ENCODE results near the gene PRKAG2.

Gene PRKAG2

DNA sequence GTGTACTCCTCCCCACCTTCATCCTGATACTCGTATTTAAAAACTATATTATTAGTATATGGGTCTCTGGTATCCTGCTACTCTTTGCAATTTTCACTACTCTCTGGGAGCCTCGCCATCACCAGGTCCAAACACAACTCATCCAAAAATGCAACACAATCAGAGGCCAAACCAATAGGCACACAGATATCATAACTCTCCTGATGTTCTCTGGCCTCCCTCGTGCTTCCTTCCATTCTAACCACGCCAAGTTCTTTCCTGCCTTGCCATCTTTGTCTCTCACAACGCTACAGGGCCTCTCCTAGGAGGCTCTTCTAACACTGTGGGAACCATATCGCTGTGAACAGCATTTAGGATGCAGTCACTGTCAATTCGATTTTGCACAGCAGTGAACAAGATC, 364.6 kb downstream of the PRKAG2 start:
- in situ Hi-C loops (cut with MboI; ENCODE audit: low sequenced_read_pairs) = no loop called here

DNA sequence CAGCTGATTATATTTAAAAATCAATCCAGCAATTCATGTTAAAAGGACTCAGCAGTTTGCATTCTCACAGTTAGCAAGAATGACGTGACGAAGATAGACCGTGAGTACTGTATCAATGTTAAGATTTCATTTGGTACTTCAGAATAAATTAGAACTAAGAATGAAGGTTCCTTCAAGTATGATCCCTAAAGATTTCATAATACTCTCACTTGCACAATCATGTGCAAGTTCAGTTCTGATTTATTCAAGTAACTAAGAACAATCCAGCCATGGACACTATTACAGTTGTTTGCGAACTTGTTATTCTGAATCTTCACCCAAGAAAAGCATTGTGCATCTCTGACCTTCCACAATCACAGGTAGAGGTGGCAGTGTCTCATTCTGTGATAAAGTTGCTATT, 365.0 kb downstream of the PRKAG2 start:
- in situ Hi-C loops (cut with MboI; ENCODE audit: low sequenced_read_pairs) = no loop called here

DNA sequence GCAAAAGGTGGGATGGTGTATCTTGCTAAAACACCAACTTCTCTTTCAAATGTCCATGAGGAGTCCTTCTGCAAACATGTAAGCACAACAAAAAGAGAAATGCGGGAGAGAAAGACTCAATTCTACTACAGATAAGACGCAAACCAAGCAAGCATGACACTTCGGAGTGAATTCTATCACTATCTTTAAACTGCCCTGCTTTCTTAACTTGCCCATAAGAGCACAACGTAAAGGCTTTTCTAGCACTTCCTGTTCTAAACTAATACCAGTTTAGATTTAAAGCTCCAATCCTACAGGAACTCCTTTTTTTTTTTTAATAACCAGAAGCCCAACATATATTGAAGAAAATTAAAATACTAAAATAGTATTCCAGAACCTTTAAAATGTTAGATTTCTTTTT, 365.6 kb downstream of the PRKAG2 start:
- in situ Hi-C loops (cut with MboI; ENCODE audit: low sequenced_read_pairs) = no loop called here

DNA sequence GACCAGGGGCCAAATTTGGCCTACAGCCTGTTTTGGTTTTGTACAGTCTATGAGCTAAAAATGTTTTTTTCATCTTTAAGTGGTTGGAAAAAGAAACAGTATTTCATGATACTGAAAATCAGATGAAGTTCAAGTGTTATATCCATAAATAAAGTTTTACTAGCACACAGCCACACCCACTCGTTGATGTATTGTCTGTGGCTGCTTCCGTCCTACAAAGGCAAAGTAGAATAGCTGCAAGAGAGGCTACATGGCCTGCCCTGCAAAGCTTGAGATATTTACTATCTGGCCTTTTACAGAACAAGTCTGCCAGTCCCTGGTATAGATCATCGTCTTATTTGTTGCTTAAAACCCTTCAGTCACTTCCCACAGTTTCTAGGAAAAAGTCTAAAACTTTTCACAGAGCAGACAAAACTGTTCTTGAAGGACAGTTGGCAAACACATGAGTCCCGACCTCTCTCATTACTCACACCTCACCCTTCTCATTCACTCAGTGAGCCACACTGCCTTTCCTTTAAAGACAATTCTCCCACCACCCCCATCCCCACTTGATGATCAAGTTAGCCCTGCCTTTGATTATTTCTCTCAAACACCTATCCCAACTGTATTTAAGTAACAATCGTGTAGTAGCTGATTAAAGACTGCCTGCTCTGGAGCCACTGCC, 367.1 kb downstream of the PRKAG2 start:
- in situ Hi-C loops (cut with MboI; ENCODE audit: low sequenced_read_pairs) = no loop called here

- in situ Hi-C loops (cut with MboI; ENCODE audit: low sequenced_read_pairs) = no loop called here
These were observed 367.9 kb downstream of the PRKAG2 start for GRCh38 chr7:151508991-151509390.

DNA sequence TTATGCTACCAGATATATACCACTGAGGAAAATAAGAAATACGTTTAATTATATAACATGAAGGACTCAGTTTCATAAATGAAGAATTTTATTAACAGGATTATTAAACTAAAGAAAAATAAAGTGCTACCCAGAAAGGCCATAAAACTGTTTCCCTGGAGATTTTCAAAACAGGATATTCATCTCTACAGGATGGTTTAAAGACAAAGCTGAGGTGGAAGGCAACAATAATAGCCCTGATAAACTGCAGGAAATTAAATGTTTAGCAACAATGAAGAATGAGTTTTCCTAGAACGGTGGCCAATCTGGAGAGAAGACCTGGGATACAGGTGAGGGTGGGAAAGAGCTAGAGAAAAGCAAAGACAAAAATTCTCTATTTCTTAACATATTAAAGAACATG, 369.1 kb downstream of the PRKAG2 start:
- in situ Hi-C loops (cut with MboI; ENCODE audit: low sequenced_read_pairs) = no loop called here

- in situ Hi-C loops (cut with MboI; ENCODE audit: low sequenced_read_pairs) = no loop called here
These were observed 370.0 kb downstream of the PRKAG2 start for GRCh38 chr7:151506901-151507382.

Measured in HL-60/S4 (cell line).